ENCODE measurements around the gene MYO18B. TPM values are rescaled to one million over a fixed set of nuclear protein-coding genes. Genes with fewer than 3 reads are reported as not detected.

Gene MYO18B
- total RNA-seq, 2 experiments from 2014 or later, result 0.11 to 0.22 TPM

DNA sequence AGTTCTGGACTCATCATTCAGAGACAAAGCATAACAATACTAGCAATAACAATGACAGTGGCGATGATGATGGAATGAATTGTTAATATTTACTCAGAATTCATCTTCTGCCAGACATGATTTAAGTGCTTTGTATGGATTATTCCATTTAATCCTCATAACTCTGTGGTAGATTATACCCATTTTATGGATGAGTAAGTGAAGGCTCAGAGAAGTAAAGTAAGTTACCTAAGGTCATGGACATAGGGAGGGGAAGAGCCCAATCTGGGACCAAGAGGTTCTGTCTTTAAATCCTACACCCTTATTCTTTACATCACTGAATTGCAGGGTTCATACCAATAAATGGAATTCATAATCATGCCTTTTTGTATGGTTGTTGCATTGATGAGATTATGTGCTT, 72.7 kb downstream of the MYO18B start:
- Mint-ChIP-seq H3K27me3 (peaks cover 42% of the 10 kb centered on the region), H3K27ac (no peak overlapping the region), H3K4me1 (ENCODE audit: low read depth) (no peaks in the 10 kb centered on the region), H3K9me3 (no peaks in the 10 kb centered on the region), H3K36me3 (ENCODE audit: low read depth) (no peaks in the 10 kb centered on the region), H3K4me3 (no peak overlapping the region)
- TF ChIP-seq CTCF (IDR thresholded peaks at IDR 0.05), result no peak
- H3K27me3 ChIP-seq (ENCODE audit: control insufficient read depth in 1 of 2, insufficient read depth in 2 of 2, low read length in 2 of 2), result peaks cover 0 to 10% of the 10 kb centered on the region in 2 experiments
- H3K36me3 ChIP-seq (ENCODE audit: insufficient read depth, low read length), result no peaks in the 10 kb centered on the region
- ChIA-PET POLR2A (no interaction called here), CTCF (no interaction called here)
- no peak overlapping the region for H3K27ac ChIP-seq (ENCODE audit: low read depth in 1 of 2, low read length in 2 of 2)
- H3K9me3 ChIP-seq (ENCODE audit: control insufficient read depth in 1 of 2, insufficient read depth in 1 of 2, low read length in 2 of 2), result no peaks in the 10 kb centered on the region
- intact Hi-C loops (cut with DNase I, micrococcal nuclease), result no loop called here
- DNase-seq (no peak), ATAC-seq (ENCODE audit: poor library complexity) (no peak)
- H3K4me3 ChIP-seq (ENCODE audit: low read length), result no peak overlapping the region
- no peaks in the 10 kb centered on the region for H3K4me1 ChIP-seq (ENCODE audit: insufficient read depth, low read length)

DNA sequence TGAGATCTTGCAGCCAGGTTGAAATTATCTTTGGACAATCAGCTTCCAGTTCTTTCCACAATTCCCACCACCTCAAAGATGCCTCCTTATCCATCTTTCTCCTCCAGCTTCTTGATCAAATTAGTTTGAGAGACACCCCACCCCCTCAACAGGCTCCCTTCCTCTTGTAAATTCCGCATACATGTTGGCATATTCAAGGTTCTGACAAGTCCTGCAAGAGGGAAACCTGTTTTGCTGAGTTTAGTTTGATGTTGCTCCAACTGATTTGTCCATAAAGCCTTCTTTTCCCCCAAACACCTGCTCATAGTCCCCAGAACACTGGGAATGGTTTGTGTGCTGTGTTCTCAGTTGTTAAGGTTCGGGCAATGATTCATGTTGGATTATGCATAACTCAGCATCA, 73.6 kb downstream of the MYO18B start:
- Mint-ChIP-seq H3K27me3 (peaks cover 41% of the 10 kb centered on the region), H3K27ac (no peak overlapping the region), H3K36me3 (ENCODE audit: low read depth) (no peaks in the 10 kb centered on the region), H3K4me1 (ENCODE audit: low read depth) (no peaks in the 10 kb centered on the region), H3K9me3 (peaks cover 2% of the 10 kb centered on the region), H3K4me3 (no peak overlapping the region)
- ATAC-seq (ENCODE audit: poor library complexity) (no peak), DNase-seq (no peak)
- CTCF ChIA-PET, result no interaction called here
- intact Hi-C loops (cut with DNase I, micrococcal nuclease), result no loop called here
- no peak overlapping the region for H3K27ac ChIP-seq (ENCODE audit: low read depth in 1 of 2, low read length in 2 of 2)
- H3K4me3 ChIP-seq (ENCODE audit: low read length), result no peak overlapping the region
- peaks cover 0 to 10% of the 10 kb centered on the region in 2 experiments for H3K27me3 ChIP-seq (ENCODE audit: control insufficient read depth in 1 of 2, insufficient read depth in 2 of 2, low read length in 2 of 2)
- H3K9me3 ChIP-seq (ENCODE audit: control insufficient read depth in 1 of 2, insufficient read depth in 1 of 2, low read length in 2 of 2), result no peaks in the 10 kb centered on the region
- POLR2A ChIA-PET, result no interaction called here
- H3K36me3 ChIP-seq (ENCODE audit: insufficient read depth, low read length), result no peaks in the 10 kb centered on the region
- no peak for TF ChIP-seq CTCF (IDR thresholded peaks at IDR 0.05)
- no peaks in the 10 kb centered on the region for H3K4me1 ChIP-seq (ENCODE audit: insufficient read depth, low read length)

GRCh38 chr22:25816522-25817059, 74.6 kb downstream of the MYO18B start:
- Histone ChIP-seq H3K27ac (ENCODE audit: low read depth in 1 of 2, low read length in 2 of 2) (no peak overlapping the region), H3K36me3 (ENCODE audit: insufficient read depth, low read length) (no peaks in the 10 kb centered on the region), H3K4me1 (ENCODE audit: insufficient read depth, low read length) (no peaks in the 10 kb centered on the region), H3K4me3 (ENCODE audit: low read length) (no peak overlapping the region), H3K27me3 (ENCODE audit: control insufficient read depth in 1 of 2, insufficient read depth in 2 of 2, low read length in 2 of 2) (peaks cover 0 to 10% of the 10 kb centered on the region in 2 experiments), H3K9me3 (ENCODE audit: control insufficient read depth in 1 of 2, insufficient read depth in 1 of 2, low read length in 2 of 2) (no peaks in the 10 kb centered on the region)
- TF ChIP-seq CTCF (IDR thresholded peaks at IDR 0.05), result no peak
- intact Hi-C loops (cut with DNase I, micrococcal nuclease), result no loop called here
- CTCF ChIA-PET, result no interaction called here
- Mint-ChIP-seq H3K4me3 (no peak overlapping the region), H3K9me3 (peaks cover 2% of the 10 kb centered on the region), H3K36me3 (ENCODE audit: low read depth) (no peaks in the 10 kb centered on the region), H3K27me3 (peaks cover 45% of the 10 kb centered on the region), H3K27ac (no peak overlapping the region), H3K4me1 (ENCODE audit: low read depth) (no peaks in the 10 kb centered on the region)
- POLR2A ChIA-PET, result no interaction called here
- no peak for ATAC-seq (ENCODE audit: poor library complexity)
- DNase-seq, result no peak

All from CD4-positive, alpha-beta T cell (primary cell).